K562 (cell line): ENCODE results near the gene NTRK1. TPM values are rescaled to one million over a fixed set of nuclear protein-coding genes. Genes with fewer than 3 reads are reported as not detected.

Experiments
- ARID3A ChIP-seq: IDR thresholded peaks from 2 replicates; pipeline ENCODE4 v1.6.1; 2012; ENCODE audit warnings: low read depth, low read length, improper control_type of control experiment, borderline replicate concordance
- ATF7 ChIP-seq: fragments of 450-650 bp; IDR thresholded peaks from 2 replicates; pipeline ENCODE4 v1.7.1; 2014; ENCODE audit warnings: mild to moderate bottlenecking, moderate library complexity
- CBFA2T2 ChIP-seq: fragments of 450-650 bp; conservative IDR thresholded peaks from 2 replicates; pipeline ENCODE4 v1.6.1; 2017; ENCODE audit warnings: mild to moderate bottlenecking
- CTBP1 ChIP-seq: fragments of 450-650 bp; IDR thresholded peaks from 2 replicates; pipeline ENCODE4 v1.6.1; 2016; ENCODE audit warnings: borderline replicate concordance
- CXXC5 ChIP-seq: fragments of 250-450 bp; sonication (Bioruptor Pico); IDR thresholded peaks from 2 replicates; pipeline ENCODE4 v1.8.0; 2022; ENCODE audit warnings: inconsistent platforms, mild to moderate bottlenecking, moderate library complexity
- DACH1 ChIP-seq: fragments of 450-650 bp; IDR thresholded peaks from 2 replicates; pipeline ENCODE4 v1.6.1; 2018; ENCODE audit not compliant: partially characterized antibody
- HDGF ChIP-seq: fragments of 450-650 bp; IDR thresholded peaks from 2 replicates; pipeline ENCODE4 v1.6.1; 2016
- HMBOX1 ChIP-seq: sonication (generic); IDR thresholded peaks from 2 replicates; pipeline ENCODE4 v1.6.1; 2016
- MGA ChIP-seq: fragments of 450-650 bp; IDR thresholded peaks from 2 replicates; pipeline ENCODE4 v1.6.1; 2016; ENCODE audit warnings: mild to moderate bottlenecking, moderate library complexity
- NFE2 ChIP-seq: IDR thresholded peaks from 2 replicates; pipeline ENCODE4 v1.6.1; 2014; ENCODE audit warnings: antibody characterized with exemption, low read depth
- TAL1 ChIP-seq: fragments of 450-650 bp; IDR thresholded peaks from 2 replicates; pipeline ENCODE4 v1.6.1; 2016; ENCODE audit warnings: mild to moderate bottlenecking
- polyA plus RNA-seq, 8 experiments: library from polyadenylated mRNA; depleted of rRNA in 4 of 8; stranded (reverse) in 5 of 8; unstranded in 3 of 8; fragments of >200 nt; fragmentation: Nextera tagmentation in 2 of 8; fragmentation: Illumina TruSeq in 1 of 8; extraction: Ambion mirVana in 2 of 8; extraction: Trizol in 1 of 8; gene quantifications; 2 replicates each; pipeline versions ENCODE4 v1.2.1 to v1.2.3, GENCODE V29; 2011 to 2014; ENCODE audit warnings: inconsistent platforms in 1 of 8, missing spikeins in 1 of 8
- total RNA-seq, 7 experiments: library from RNA; depleted of rRNA in 6 of 7; stranded (reverse); fragments of >200 nt in 6 of 7; fragmentation: Illumina TruSeq in 2 of 7; extraction: Trizol in 2 of 7; gene quantifications; 2 replicates each; pipeline versions ENCODE4 v1.2.1 to v1.2.3, GENCODE V29; 2011 to 2021; ENCODE audit warnings: low replicate concordance in 1 of 7
- TF ChIP-seq, protein P1 (sequence below): fragments of 450-650 bp; conservative IDR thresholded peaks from 2 replicates; pipeline ENCODE4 v1.6.1; 2016; ENCODE audit warnings: missing genetic modification characterization, low read depth, mild to moderate bottlenecking, control low read depth, missing compliant biosample characterization

The NTRK1 gene
- total and polyA plus RNA-seq, 9 of the 15 experiments (the other 6 are each of a cell fraction or from before 2014, with no cell fraction given), result 0.46 to 30.0 (median 7.9) TPM

DNA sequence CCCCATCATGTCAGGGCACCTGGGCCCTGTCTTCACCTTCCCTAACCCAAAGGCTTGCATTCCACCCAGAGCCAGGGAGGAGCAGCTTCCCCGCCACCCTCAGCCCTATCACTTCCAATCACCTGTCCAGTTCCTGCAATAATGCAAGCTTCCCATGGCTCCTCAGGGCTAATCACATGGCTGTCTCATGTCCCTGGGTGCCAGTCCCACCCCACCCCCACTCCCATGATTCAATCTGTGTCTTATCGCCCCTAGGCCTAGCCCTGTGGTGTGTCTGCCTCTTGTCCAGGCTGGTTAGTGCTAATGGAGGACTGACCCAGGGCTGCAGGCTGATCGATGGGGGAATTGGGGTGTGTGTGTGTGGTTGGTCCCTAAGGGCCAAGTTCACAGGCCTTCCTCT lies 21.9 kb downstream of the NTRK1 start (continued):
- no peak for TF ChIP-seq ARID3A
- TF ChIP-seq, protein P1, sequence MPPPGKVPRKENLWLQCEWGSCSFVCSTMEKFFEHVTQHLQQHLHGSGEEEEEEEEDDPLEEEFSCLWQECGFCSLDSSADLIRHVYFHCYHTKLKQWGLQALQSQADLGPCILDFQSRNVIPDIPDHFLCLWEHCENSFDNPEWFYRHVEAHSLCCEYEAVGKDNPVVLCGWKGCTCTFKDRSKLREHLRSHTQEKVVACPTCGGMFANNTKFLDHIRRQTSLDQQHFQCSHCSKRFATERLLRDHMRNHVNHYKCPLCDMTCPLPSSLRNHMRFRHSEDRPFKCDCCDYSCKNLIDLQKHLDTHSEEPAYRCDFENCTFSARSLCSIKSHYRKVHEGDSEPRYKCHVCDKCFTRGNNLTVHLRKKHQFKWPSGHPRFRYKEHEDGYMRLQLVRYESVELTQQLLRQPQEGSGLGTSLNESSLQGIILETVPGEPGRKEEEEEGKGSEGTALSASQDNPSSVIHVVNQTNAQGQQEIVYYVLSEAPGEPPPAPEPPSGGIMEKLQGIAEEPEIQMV (tag), result 0 out of 2 replicates have a peak, but pooled peaks have one; percentile 49
- TF ChIP-seq DACH1, result no peak
- TF ChIP-seq ATF7, result peak; percentile 30; the same call in 1 of the 2 replicates
- TF ChIP-seq CXXC5 (CRISPR knock-in tag), result peak; percentile 51
- TF ChIP-seq HMBOX1, result 0 out of 2 replicates have a peak, but pooled peaks have one; percentile 47
- TF ChIP-seq NFE2, result no peak
- peak; percentile 46 for TF ChIP-seq TAL1
- TF ChIP-seq HDGF, result 0 out of 2 replicates have a peak, but pooled peaks have one; percentile 59
- peak; percentile 60; the same call in 1 of the 2 replicates for TF ChIP-seq CTBP1
- TF ChIP-seq CBFA2T2, result peak; percentile 20
- peak; percentile 56 for TF ChIP-seq MGA
